ENCODE measurements around the gene BBX.

DNA sequence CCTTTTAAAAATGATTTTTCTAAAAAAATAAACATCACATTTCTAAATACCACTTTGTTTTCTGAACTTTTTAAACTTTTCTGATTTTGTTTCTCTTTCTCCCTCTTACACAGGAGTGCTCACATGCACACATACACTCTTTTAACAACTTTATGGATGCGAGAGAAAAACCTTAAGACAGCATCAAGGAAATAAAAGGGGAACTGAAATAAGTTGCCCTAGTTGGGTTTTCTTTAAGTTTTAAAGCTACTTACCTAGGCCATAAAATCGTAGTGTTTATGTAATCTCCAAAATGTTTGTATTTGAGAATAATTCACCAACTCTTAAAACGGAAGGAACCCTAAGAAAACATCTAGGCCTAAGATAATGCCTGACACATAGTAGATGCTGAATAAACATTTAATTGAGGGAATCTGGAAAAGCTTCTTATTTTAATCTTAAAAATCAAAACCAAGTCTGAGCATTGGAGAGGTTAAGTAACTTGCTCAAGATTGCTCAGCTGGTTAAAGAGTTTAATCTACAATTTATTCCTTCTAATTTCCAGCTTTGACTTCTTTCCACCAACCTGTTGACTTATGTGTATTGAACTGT lies 1.2 kb upstream of the BBX start:
- TF ChIP-seq, protein P1, sequence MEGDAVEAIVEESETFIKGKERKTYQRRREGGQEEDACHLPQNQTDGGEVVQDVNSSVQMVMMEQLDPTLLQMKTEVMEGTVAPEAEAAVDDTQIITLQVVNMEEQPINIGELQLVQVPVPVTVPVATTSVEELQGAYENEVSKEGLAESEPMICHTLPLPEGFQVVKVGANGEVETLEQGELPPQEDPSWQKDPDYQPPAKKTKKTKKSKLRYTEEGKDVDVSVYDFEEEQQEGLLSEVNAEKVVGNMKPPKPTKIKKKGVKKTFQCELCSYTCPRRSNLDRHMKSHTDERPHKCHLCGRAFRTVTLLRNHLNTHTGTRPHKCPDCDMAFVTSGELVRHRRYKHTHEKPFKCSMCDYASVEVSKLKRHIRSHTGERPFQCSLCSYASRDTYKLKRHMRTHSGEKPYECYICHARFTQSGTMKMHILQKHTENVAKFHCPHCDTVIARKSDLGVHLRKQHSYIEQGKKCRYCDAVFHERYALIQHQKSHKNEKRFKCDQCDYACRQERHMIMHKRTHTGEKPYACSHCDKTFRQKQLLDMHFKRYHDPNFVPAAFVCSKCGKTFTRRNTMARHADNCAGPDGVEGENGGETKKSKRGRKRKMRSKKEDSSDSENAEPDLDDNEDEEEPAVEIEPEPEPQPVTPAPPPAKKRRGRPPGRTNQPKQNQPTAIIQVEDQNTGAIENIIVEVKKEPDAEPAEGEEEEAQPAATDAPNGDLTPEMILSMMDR (IDR thresholded peaks at IDR 0.05; ENCODE audit: borderline replicate concordance, extremely low read depth, low read length, poor library complexity, severe bottlenecking) = no peak
- no peak for TF ChIP-seq EZH2 (IDR thresholded peaks at IDR 0.05; ENCODE audit: borderline replicate concordance, low read depth, low read length, severe bottlenecking)

All from DND-41 (cell line).